RWPE1 (cell line): ENCODE measurements around the gene GPR161.
"Not testable (repeated sequence)": the region's sequence is repeated elsewhere in the genome, so short reads cannot be mapped to it uniquely, and the experiment has no call there.

Experiments used
- CTCF ChIA-PET: fragments of 350-600 bp; sonication (Branson Sonifier 250); formaldehyde crosslinking; extraction: SDS; loops from one replicate; lab custom pipeline; 2021; lab: Yijun Ruan, JAX
- POLR2A ChIA-PET: fragments of 400-600 bp; formaldehyde crosslinking; extraction: SDS; loops from one replicate; lab custom pipeline; 2020; ENCODE audit warnings: antibody characterized with exemption; ENCODE audit not compliant: low non-redundant PET; lab: Yijun Ruan, JAX
- DNase-seq: peaks from one replicate; pipeline ENCODE4 v3.0.0; 2012; ENCODE audit warnings: low spot score
- H3K27ac ChIP-seq: fragments of 450-650 bp; 2 replicates; pipeline ENCODE4 v1.5.1; 2017
- CTCF ChIP-seq: fragments of 450-650 bp; conservative IDR thresholded peaks from 2 replicates; pipeline ENCODE4 v1.5.1; 2017; ENCODE audit warnings: low read depth, mild to moderate bottlenecking

GPR161 gene

GRCh38 chr1:168057355-168057754 lies 79.4 kb downstream of the GPR161 start:
- POLR2A ChIA-PET = no interaction called here
- TF ChIP-seq CTCF = no peak
- no peak for DNase-seq
- CTCF ChIA-PET = interaction anchor here (0.5 to 0.7 kb wide), 2 partner anchors 239 to 931 kb away, joined by 3 read pairs; no protein-coding TSS in a partner anchor
- no peak overlapping the region for H3K27ac ChIP-seq

- CTCF ChIA-PET, H3K27ac ChIP-seq, DNase-seq, POLR2A ChIA-PET: not testable (repeated sequence)
These were observed 80.6 kb downstream of the GPR161 start for GRCh38 chr1:168056152-168056551.

- TF ChIP-seq CTCF = no peak
- CTCF ChIA-PET = interaction anchor here (0.6 to 1.1 kb wide), 2 partner anchors 39 to 91 kb away, joined by 4 read pairs; no protein-coding TSS in a partner anchor
- POLR2A ChIA-PET = no interaction called here
These were observed 82.6 kb downstream of the GPR161 start for GRCh38 chr1:168054117-168054516.

GRCh38 chr1:168053681-168054080 lies 83.0 kb downstream of the GPR161 start:
- CTCF ChIA-PET = interaction anchor here (1.1 kb wide), 1 partner anchor 92 kb away, joined by 4 read pairs; no protein-coding TSS in a partner anchor
- H3K27ac ChIP-seq = no peak overlapping the region
- no peak for TF ChIP-seq CTCF
- POLR2A ChIA-PET = no interaction called here
- DNase-seq = no peak

More at GRCh38 chr1:168054117-168054516, 82.6 kb downstream of the GPR161 start:
- no peak for DNase-seq
- H3K27ac ChIP-seq = no peak overlapping the region

GRCh38 chr1:168050880-168051279 lies 85.8 kb downstream of the GPR161 start:
- no peak overlapping the region for H3K27ac ChIP-seq
- CTCF ChIA-PET = no interaction called here
- POLR2A ChIA-PET = no interaction called here
- DNase-seq = no peak
- no peak for TF ChIP-seq CTCF

GRCh38 chr1:168050307-168050706 lies 86.4 kb downstream of the GPR161 start:
- no peak for DNase-seq
- POLR2A ChIA-PET = interaction anchor here (0.6 kb wide), 1 partner anchor 27 kb away, joined by 4 read pairs; no protein-coding TSS in a partner anchor
- CTCF ChIA-PET = no interaction called here

More at GRCh38 chr1:168050307-168050706, 86.4 kb downstream of the GPR161 start:
- no peak for TF ChIP-seq CTCF
- H3K27ac ChIP-seq = no peak overlapping the region
